ENCODE results near the gene OMA1. TPM values are rescaled to one million over a fixed set of nuclear protein-coding genes. Genes with fewer than 3 reads are reported as not detected.
A peak's percentile ranks its signal among the peaks of the same experiment; 100 is the strongest.
"Not testable (repeated sequence)": the region's sequence is repeated elsewhere in the genome, so short reads cannot be mapped to it uniquely, and the experiment has no call there.

Gene OMA1
- total RNA-seq, 5 donors from 2014 or later (not counting 1 experiment from before 2014, with no cell fraction given), result 31.3 to 50.4 (median 43.9) TPM

- H3K36me3 Mint-ChIP-seq, result no peaks in the 10 kb centered on the region
- Histone ChIP-seq H3K4me1 (ENCODE audit: control insufficient read depth in 1 of 2, extremely low read depth in 1 of 2, insufficient read depth in 2 of 2, low read length in 2 of 2) (peaks cover 3 to 17% of the 10 kb centered on the region in 2 experiments), H3K27ac (ENCODE audit: low read length) (peak overlapping the region; percentile 98), H3K27me3 (replicated peaks in 1 of 2; ENCODE audit: control insufficient read depth in 2 of 2, extremely low read depth in 1 of 2, insufficient read depth in 2 of 2, low read length in 1 of 2) (no peaks in the 10 kb centered on the region), H3K9me3 (no peaks in the 10 kb centered on the region), H3K36me3 (ENCODE audit: control insufficient read depth in 2 of 2, extremely low read depth in 1 of 2, insufficient read depth in 1 of 2, low read length in 1 of 2) (no peaks in the 10 kb centered on the region), H3K4me3 (ENCODE audit: control insufficient read depth in 1 of 2, extremely low read depth in 1 of 2, low read length in 1 of 2) (peak overlapping the region; percentile 77 to 78)
- peaks cover 0 to 2% of the 10 kb centered on the region in 2 donors for H3K27me3 Mint-ChIP-seq
- peaks cover 24 to 32% (median 27%) of the 10 kb centered on the region in 3 donors for H3K4me1 Mint-ChIP-seq
- H3K9me3 Mint-ChIP-seq, result no peaks in the 10 kb centered on the region
- DNase-seq (peak; percentile 52 to 89 (median 79)), ATAC-seq (replicated peaks in 1 of 4) (peak; percentile 61 to 82 (median 79))
- WGBS (ENCODE audit: insufficient coverage), result under 1% methylated on average over 21 of the region's 43 CpGs
- ChIA-PET POLR2A (no interaction called here), CTCF (interaction anchor here (0.6 to 4.2 kb wide), 12 partner anchors 18 to 1714 kb away, joined by 3 to 33 read pairs (median 3); no protein-coding TSS in a partner anchor)
- H3K4me3 Mint-ChIP-seq, result peak overlapping the region; percentile 92
- H3K27ac Mint-ChIP-seq, result peak overlapping the region; percentile 96 to 98
Observed at GRCh38 chr1:58545591-58546519, 671 bp downstream of the OMA1 start.

GRCh38 chr1:58543260-58543659 is 3.3 kb downstream of the OMA1 start:
- H3K27me3 ChIP-seq (replicated peaks in 1 of 2; ENCODE audit: control insufficient read depth in 2 of 2, extremely low read depth in 1 of 2, insufficient read depth in 2 of 2, low read length in 1 of 2), result no peaks in the 10 kb centered on the region
- no peak for ATAC-seq (replicated peaks in 1 of 4)
- H3K27ac ChIP-seq (ENCODE audit: low read length), result no peak overlapping the region
- no peaks in the 10 kb centered on the region for H3K9me3 ChIP-seq
- Mint-ChIP-seq H3K4me3 (no peak overlapping the region), H3K9me3 (no peaks in the 10 kb centered on the region), H3K27me3 (no peaks in the 10 kb centered on the region), H3K4me1 (peaks cover 26 to 42% (median 35%) of the 10 kb centered on the region in 3 donors), H3K27ac (no peak overlapping the region), H3K36me3 (no peaks in the 10 kb centered on the region)
- no peak for DNase-seq
- ChIA-PET POLR2A (no interaction called here), CTCF (interaction anchor here (0.6 to 2.2 kb wide), 3 partner anchors 24 to 108 kb away, joined by 3 to 7 read pairs (median 5); no protein-coding TSS in a partner anchor)
- peaks cover 3 to 17% of the 10 kb centered on the region in 2 experiments for H3K4me1 ChIP-seq (ENCODE audit: control insufficient read depth in 1 of 2, extremely low read depth in 1 of 2, insufficient read depth in 2 of 2, low read length in 2 of 2)
- peaks cover 0 to 5% of the 10 kb centered on the region in 2 donors for H3K36me3 ChIP-seq (ENCODE audit: control insufficient read depth in 2 of 2, extremely low read depth in 1 of 2, insufficient read depth in 1 of 2, low read length in 1 of 2)
- H3K4me3 ChIP-seq (ENCODE audit: control insufficient read depth in 1 of 2, extremely low read depth in 1 of 2, low read length in 1 of 2), result no peak overlapping the region
- WGBS (ENCODE audit: insufficient coverage), result no CpG with 5 or more reads among the region's 1 CpG

GRCh38 chr1:58539553-58539952 is 7.0 kb downstream of the OMA1 start:
- ChIA-PET POLR2A (no interaction called here), CTCF (interaction anchor here in 1 of 2 donors (1.0 to 4.5 kb wide), 4 partner anchors 9 to 24 kb away, joined by 3 to 18 read pairs (median 6); no protein-coding TSS in a partner anchor)
- H3K27ac Mint-ChIP-seq, result no peak overlapping the region
- peaks cover 0 to 2% of the 10 kb centered on the region in 2 experiments for H3K4me1 ChIP-seq (ENCODE audit: control insufficient read depth in 1 of 2, extremely low read depth in 1 of 2, insufficient read depth in 2 of 2, low read length in 2 of 2)
- peaks cover 10 to 29% (median 18%) of the 10 kb centered on the region in 3 donors for H3K4me1 Mint-ChIP-seq
- H3K9me3 Mint-ChIP-seq, result no peaks in the 10 kb centered on the region
- peaks cover 3% of the 10 kb centered on the region for H3K36me3 Mint-ChIP-seq
- WGBS (ENCODE audit: insufficient coverage), result no CpG with 5 or more reads among the region's 2 CpGs
- peaks cover 0 to 5% of the 10 kb centered on the region in 2 donors for H3K36me3 ChIP-seq (ENCODE audit: control insufficient read depth in 2 of 2, extremely low read depth in 1 of 2, insufficient read depth in 1 of 2, low read length in 1 of 2)
- H3K27ac ChIP-seq (ENCODE audit: low read length), result no peak overlapping the region
- H3K4me3 Mint-ChIP-seq, result no peak overlapping the region
- no peaks in the 10 kb centered on the region for H3K27me3 Mint-ChIP-seq
- H3K9me3 ChIP-seq, result no peaks in the 10 kb centered on the region
- no peak overlapping the region for H3K4me3 ChIP-seq (ENCODE audit: control insufficient read depth in 1 of 2, extremely low read depth in 1 of 2, low read length in 1 of 2)
- ATAC-seq (replicated peaks in 1 of 4), result no peak
- no peaks in the 10 kb centered on the region for H3K27me3 ChIP-seq (replicated peaks in 1 of 2; ENCODE audit: control insufficient read depth in 2 of 2, extremely low read depth in 1 of 2, insufficient read depth in 2 of 2, low read length in 1 of 2)
- no peak for DNase-seq

- Histone ChIP-seq H3K36me3 (ENCODE audit: control insufficient read depth in 2 of 2, extremely low read depth in 1 of 2, insufficient read depth in 1 of 2, low read length in 1 of 2) (peaks cover 0 to 5% of the 10 kb centered on the region in 2 donors), H3K27ac (ENCODE audit: low read length) (no peak overlapping the region), H3K9me3 (no peaks in the 10 kb centered on the region), H3K4me1 (ENCODE audit: control insufficient read depth in 1 of 2, extremely low read depth in 1 of 2, insufficient read depth in 2 of 2, low read length in 2 of 2) (no peaks in the 10 kb centered on the region), H3K27me3 (replicated peaks in 1 of 2; ENCODE audit: control insufficient read depth in 2 of 2, extremely low read depth in 1 of 2, insufficient read depth in 2 of 2, low read length in 1 of 2) (no peaks in the 10 kb centered on the region), H3K4me3 (ENCODE audit: control insufficient read depth in 1 of 2, extremely low read depth in 1 of 2, low read length in 1 of 2) (no peak overlapping the region)
- ChIA-PET POLR2A (no interaction called here), CTCF (interaction anchor here in 1 of 2 donors (0.7 to 4.5 kb wide), 4 partner anchors 10 to 39 kb away, joined by 3 to 18 read pairs (median 6); no protein-coding TSS in a partner anchor)
- ATAC-seq (replicated peaks in 1 of 4) (no peak), DNase-seq (no peak)
- Mint-ChIP-seq H3K4me1 (peaks cover 10 to 29% (median 12%) of the 10 kb centered on the region in 3 donors), H3K36me3 (peaks cover 3% of the 10 kb centered on the region), H3K4me3 (no peak overlapping the region), H3K9me3 (no peaks in the 10 kb centered on the region), H3K27me3 (no peaks in the 10 kb centered on the region), H3K27ac (no peak overlapping the region)
- no CpG with 5 or more reads among the region's 3 CpGs for WGBS (ENCODE audit: insufficient coverage)
Observed at GRCh38 chr1:58538821-58539220, 7.7 kb downstream of the OMA1 start.

DNA sequence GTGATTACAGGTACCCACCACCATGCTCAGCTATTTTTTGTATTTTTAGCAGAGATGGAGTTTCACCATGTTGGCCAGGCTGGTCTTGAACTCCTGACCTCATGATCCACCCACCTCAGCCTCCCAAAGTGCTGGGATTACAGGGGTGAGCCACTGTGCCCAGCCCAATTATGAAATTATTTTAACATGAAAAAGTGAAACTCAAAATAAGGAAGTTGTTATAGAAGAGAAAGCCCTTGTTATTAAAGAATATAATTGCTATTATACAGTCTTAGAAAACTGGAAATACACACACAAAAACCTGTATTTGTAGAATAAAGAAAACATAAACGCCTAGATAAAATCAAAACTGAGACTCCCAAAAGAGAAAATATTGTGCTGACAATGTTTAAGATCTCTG is 14.7 kb downstream of the OMA1 start:
- peaks cover 20% of the 10 kb centered on the region for H3K36me3 Mint-ChIP-seq
- H3K27ac Mint-ChIP-seq; H3K9me3 ChIP-seq; POLR2A ChIA-PET; DNase-seq; H3K27ac ChIP-seq (ENCODE audit: low read length); ATAC-seq (replicated peaks in 1 of 4); H3K27me3 Mint-ChIP-seq; CTCF ChIA-PET; H3K4me1 ChIP-seq (ENCODE audit: control insufficient read depth in 1 of 2, extremely low read depth in 1 of 2, insufficient read depth in 2 of 2, low read length in 2 of 2); H3K9me3 Mint-ChIP-seq; H3K27me3 ChIP-seq (replicated peaks in 1 of 2; ENCODE audit: control insufficient read depth in 2 of 2, extremely low read depth in 1 of 2, insufficient read depth in 2 of 2, low read length in 1 of 2); H3K4me3 ChIP-seq (ENCODE audit: control insufficient read depth in 1 of 2, extremely low read depth in 1 of 2, low read length in 1 of 2); H3K4me1 Mint-ChIP-seq; H3K4me3 Mint-ChIP-seq; H3K36me3 ChIP-seq (ENCODE audit: control insufficient read depth in 2 of 2, extremely low read depth in 1 of 2, insufficient read depth in 1 of 2, low read length in 1 of 2): not testable (repeated sequence)
- WGBS (ENCODE audit: insufficient coverage), result no CpG with 5 or more reads among the region's 1 CpG

DNA sequence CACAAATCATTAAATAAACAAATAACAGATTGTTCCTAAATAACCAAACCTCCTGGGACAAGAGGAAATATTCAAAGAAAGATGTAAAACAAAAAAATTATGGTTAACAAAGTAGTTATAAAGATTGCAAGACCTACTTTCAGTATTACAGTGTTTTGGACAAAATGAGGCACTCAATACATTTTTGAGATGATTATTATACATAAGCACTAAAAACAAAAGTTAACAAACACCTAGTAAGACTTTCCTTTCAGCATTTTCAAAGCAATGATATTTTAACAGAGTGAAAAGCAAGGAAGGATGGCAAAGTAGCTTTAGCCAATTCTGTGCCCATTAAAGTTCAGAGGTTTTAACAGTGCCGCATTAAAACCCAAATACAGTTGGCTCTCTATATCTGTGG is 17.2 kb downstream of the OMA1 start:
- H3K4me1 ChIP-seq (ENCODE audit: control insufficient read depth in 1 of 2, extremely low read depth in 1 of 2, insufficient read depth in 2 of 2, low read length in 2 of 2), result no peaks in the 10 kb centered on the region
- ChIA-PET CTCF (no interaction called here), POLR2A (no interaction called here)
- peaks cover 0 to 9% of the 10 kb centered on the region in 2 donors for H3K36me3 ChIP-seq (ENCODE audit: control insufficient read depth in 2 of 2, extremely low read depth in 1 of 2, insufficient read depth in 1 of 2, low read length in 1 of 2)
- H3K9me3 Mint-ChIP-seq, result no peaks in the 10 kb centered on the region
- peaks cover 30% of the 10 kb centered on the region for H3K36me3 Mint-ChIP-seq
- H3K4me3 Mint-ChIP-seq, result no peak overlapping the region
- H3K27me3 Mint-ChIP-seq, result no peaks in the 10 kb centered on the region
- H3K9me3 ChIP-seq, result no peaks in the 10 kb centered on the region
- H3K4me1 Mint-ChIP-seq, result peaks cover 0 to 4% (median 2%) of the 10 kb centered on the region in 3 donors
- H3K27ac ChIP-seq (ENCODE audit: low read length), result no peak overlapping the region
- no peak overlapping the region for H3K27ac Mint-ChIP-seq
- DNase-seq (no peak), ATAC-seq (replicated peaks in 1 of 4) (no peak)
- no peaks in the 10 kb centered on the region for H3K27me3 ChIP-seq (replicated peaks in 1 of 2; ENCODE audit: control insufficient read depth in 2 of 2, extremely low read depth in 1 of 2, insufficient read depth in 2 of 2, low read length in 1 of 2)
- no CpG with 5 or more reads among the region's 1 CpG for WGBS (ENCODE audit: insufficient coverage)
- H3K4me3 ChIP-seq (ENCODE audit: control insufficient read depth in 1 of 2, extremely low read depth in 1 of 2, low read length in 1 of 2), result no peak overlapping the region

Measured in T-cell (primary cell).